ENCODE measurements around the gene DZIP3.
"Not testable (repeated sequence)": the region's sequence is repeated elsewhere in the genome, so short reads cannot be mapped to it uniquely, and the experiment has no call there.

Gene DZIP3

GRCh38 chr3:108605491-108605890 is 16.0 kb downstream of the DZIP3 start:
- H3K4me3 ChIP-seq (ENCODE audit: control insufficient read depth, low read depth, low read length) = no peak overlapping the region
- TF ChIP-seq CTCF (IDR thresholded peaks at IDR 0.05; ENCODE audit: control insufficient read depth, insufficient read depth, low read depth, low read length, missing control alignments) = no peak
- DNase-seq (ENCODE audit: low read depth) = no peak

GRCh38 chr3:108608750-108609149 is 19.2 kb downstream of the DZIP3 start:
- no peak for DNase-seq (ENCODE audit: low read depth)
- no peak for TF ChIP-seq CTCF (IDR thresholded peaks at IDR 0.05; ENCODE audit: control insufficient read depth, insufficient read depth, low read depth, low read length, missing control alignments)
- H3K4me3 ChIP-seq (ENCODE audit: control insufficient read depth, low read depth, low read length) = no peak overlapping the region

GRCh38 chr3:108610651-108611050 is 21.1 kb downstream of the DZIP3 start:
- TF ChIP-seq CTCF (IDR thresholded peaks at IDR 0.05; ENCODE audit: control insufficient read depth, insufficient read depth, low read depth, low read length, missing control alignments) = no peak
- no peak overlapping the region for H3K4me3 ChIP-seq (ENCODE audit: control insufficient read depth, low read depth, low read length)

GRCh38 chr3:108616090-108616489 is 26.6 kb downstream of the DZIP3 start:
- not testable (repeated sequence) for DNase-seq (ENCODE audit: low read depth); H3K4me3 ChIP-seq (ENCODE audit: control insufficient read depth, low read depth, low read length)

More at GRCh38 chr3:108610651-108611050, 21.1 kb downstream of the DZIP3 start:
- no peak for DNase-seq (ENCODE audit: low read depth)

- no peak for TF ChIP-seq CTCF (IDR thresholded peaks at IDR 0.05; ENCODE audit: control insufficient read depth, insufficient read depth, low read depth, low read length, missing control alignments)
- H3K4me3 ChIP-seq (ENCODE audit: control insufficient read depth, low read depth, low read length) = no peak overlapping the region
- DNase-seq (ENCODE audit: low read depth) = no peak
Observed at GRCh38 chr3:108620250-108620649, 30.7 kb downstream of the DZIP3 start.

DNA sequence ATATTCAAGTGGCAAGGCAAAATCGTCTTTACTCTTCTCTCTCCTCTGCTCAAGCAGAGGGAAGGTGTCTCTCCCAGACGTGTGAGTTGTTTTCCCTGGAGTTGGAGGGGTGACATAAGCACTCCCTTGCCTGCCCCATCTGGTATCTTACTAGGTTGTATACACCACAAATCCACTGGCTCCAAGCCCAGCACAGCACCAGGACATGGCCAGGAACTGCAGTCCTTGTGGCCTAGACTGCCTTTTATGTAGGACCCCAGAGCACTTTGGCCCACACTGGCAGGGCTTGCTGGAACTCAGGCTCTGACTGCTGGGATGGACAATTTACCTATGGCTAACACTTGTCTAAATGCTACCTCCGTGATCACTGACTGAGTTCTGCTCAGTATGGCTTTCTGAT is 34.0 kb downstream of the DZIP3 start:
- no peak for DNase-seq (ENCODE audit: low read depth)
- TF ChIP-seq CTCF (IDR thresholded peaks at IDR 0.05; ENCODE audit: control insufficient read depth, insufficient read depth, low read depth, low read length, missing control alignments) = no peak
- no peak overlapping the region for H3K4me3 ChIP-seq (ENCODE audit: control insufficient read depth, low read depth, low read length)

DNA sequence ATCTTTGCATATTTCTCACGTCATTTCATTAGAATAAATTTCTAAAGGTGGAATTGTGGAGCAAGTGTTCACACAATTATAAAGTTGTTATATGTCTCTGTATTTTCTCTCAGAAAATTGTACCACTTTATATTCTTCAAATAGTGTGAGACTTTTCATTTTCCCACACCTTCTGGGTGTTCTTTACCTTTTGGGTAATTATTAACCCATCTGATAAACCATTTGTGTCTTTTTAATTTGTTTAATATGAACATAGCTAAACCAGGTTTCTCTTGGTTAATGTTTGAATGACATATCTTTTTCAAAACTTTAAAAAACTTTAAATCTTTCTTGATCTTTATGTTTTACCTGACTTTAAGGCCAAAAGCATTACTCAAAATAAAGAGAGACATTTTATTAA is 40.5 kb downstream of the DZIP3 start:
- no peak for DNase-seq (ENCODE audit: low read depth)
- no peak overlapping the region for H3K4me3 ChIP-seq (ENCODE audit: control insufficient read depth, low read depth, low read length)
- no peak for TF ChIP-seq CTCF (IDR thresholded peaks at IDR 0.05; ENCODE audit: control insufficient read depth, insufficient read depth, low read depth, low read length, missing control alignments)
